HG03097 (cell line): ENCODE data around the gene LENG1.
"Not testable (repeated sequence)": the region's sequence is repeated elsewhere in the genome, so short reads cannot be mapped to it uniquely, and the experiment has no call there.

Experiments used
- ATAC-seq: cut with Tn5 transposase; IDR thresholded peaks from one replicate; pipeline ENCODE4 v1.9.1; 2021; ENCODE audit not compliant: unreplicated experiment, low FRiP score

LENG1 gene

DNA sequence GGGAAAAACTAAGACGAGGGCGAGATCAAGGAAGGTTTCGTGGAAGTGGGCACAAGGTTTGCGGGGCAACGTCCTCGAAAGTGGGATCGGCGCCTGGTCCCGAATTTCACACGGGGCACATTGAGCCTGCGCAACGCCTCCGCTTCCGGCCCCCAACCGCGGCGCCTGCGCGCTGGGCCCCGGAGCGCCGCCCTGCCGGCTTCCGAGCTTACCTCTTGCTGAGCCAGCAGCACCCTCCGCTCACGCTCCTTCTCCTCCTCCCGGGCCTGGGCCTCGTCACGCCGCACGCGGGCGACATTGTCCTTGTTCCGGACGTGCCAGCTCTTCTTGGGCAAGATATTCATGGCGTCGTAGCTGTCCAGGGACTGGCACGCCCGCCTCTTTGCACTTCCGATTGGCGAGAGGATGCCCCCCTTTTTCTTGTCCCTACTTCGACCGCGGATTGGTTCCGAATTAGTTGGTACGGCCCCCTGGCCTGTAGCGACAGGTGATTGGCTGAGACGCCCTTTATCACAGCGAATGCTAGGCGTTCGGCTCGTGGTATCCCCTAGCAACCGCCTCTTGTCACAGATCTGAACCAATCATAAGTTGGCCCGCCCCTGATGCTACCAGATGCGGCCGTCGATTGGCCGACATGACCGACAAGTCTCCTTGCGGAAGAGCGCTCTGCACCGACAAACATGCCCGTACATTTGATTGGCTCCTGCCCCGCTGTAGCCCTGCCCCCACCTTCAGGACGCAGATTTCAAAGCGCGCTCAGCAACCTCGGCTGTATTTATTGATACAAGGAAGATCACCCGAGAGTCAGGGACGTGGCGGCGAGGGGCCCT lies at the start of gene LENG1:
Gene LENG1, minus strand, starts transcription at position 370 of the 830 bp plus-strand sequence. Its CDS starts 26 bp downstream, at position 344.
- ATAC-seq, result peak; percentile 85

DNA sequence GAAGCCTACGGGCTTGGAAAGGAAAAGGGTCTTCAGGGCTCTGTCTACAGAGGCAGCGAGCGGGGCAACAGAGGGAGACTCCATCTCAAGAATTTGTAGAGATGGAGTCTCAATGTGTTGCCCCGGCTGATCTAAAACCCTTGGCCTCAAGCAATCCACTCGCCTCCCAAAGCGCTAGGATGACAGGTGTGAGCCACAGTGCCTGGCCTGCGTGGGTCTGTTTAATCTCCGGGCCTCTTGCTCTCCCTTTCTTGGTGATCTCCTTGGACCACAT lies 49.2 kb upstream of the LENG1 start:
- ATAC-seq, result no peak

- ATAC-seq, result peak; percentile 40
These were observed 48.7 kb upstream of the LENG1 start for GRCh38 chr19:54207983-54208783.

- no peak for ATAC-seq
These were observed 48.1 kb upstream of the LENG1 start for GRCh38 chr19:54207676-54207982.

DNA sequence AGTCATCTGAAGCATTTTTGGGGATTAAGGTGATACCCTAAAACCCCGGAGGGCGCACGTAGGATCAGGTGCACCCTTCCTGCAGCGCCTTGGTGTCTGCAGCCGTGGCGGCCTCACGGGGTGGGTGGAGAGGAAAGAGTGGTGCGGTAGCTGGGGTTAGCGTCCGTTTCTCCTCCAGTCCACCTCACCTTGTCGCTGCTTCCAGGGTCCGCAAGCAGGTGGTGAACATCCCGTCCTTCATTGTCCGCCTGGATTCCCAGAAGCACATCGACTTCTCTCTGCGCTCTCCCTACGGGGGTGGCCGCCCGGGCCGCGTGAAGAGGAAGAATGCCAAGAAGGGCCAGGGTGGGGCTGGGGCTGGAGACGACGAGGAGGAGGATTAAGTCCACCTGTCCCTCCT lies 47.7 kb upstream of the LENG1 start:
- not testable (repeated sequence) for ATAC-seq

- no peak for ATAC-seq
These were observed 47.3 kb upstream of the LENG1 start for GRCh38 chr19:54206831-54207177.

DNA sequence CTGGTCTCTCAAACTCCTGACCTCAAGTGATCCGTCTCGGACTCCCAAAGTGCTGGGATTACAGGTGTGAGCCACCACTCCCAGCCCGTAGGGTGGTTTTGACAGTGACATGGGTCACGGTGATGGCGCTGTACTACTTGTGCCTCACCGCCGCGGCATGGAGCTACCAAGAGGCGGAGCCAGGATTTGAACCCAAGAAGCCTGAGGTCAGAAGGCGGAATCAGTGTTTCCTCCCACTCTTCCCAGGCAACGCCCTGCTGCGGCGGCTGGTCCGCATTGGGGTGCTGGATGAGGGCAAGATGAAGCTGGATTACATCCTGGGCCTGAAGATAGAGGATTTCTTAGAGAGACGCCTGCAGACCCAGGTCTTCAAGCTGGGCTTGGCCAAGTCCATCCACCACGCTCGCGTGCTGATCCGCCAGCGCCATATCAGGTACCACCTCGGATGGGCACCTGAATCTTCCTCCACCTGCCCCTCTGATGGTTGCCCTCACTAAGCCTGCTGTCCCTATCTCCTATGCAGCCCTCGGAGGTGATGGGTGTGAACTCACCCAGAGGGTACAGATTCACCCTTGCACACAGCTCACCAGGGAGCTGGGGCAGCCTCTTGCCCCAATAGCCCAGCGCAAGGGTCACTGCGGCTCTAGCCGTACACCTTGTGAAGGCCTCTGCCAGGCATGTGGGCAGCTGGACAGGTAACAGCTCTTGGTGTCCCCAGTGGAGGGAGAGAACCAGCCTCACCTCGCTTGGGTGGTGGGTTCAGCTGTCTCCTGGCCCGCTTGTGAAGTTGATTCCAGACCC lies 46.7 kb upstream of the LENG1 start:
- no peak for ATAC-seq

DNA sequence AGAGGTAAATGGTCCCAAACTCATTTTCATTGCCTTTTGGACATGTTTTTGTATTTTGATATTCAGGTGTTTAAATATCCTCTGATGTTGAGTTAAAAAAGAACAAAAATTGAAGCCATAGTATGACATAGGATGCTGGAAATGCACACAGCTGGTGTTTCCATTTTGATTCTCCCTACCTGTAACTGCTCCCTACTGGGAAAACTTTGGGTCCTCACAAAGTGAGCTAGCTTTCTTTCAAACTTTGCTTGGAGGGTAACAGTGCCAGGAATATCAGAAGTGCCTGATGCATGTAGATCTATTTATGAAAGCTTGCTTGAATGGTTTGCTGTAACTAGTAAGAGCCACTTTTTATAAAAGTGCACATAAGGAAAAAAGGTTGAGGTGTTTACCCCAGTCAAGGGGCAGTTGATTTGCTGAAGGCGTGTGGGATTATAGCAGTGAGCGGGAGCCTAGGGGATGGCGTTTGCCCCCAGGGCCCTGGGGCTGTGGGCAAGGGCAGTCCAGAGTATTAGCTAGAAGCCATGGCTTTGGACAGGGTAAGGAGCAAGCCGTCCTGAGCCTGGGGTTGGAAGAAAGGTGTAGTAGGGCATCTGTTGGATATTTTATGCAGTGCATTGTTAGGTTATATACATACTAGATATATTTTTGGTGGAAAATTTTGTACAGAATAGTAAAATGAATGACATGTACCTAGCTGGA lies 45.4 kb upstream of the LENG1 start:
- ATAC-seq, result no peak

- ATAC-seq, result no peak
These were observed 43.7 kb upstream of the LENG1 start for GRCh38 chr19:54203151-54203611.

GRCh38 chr19:54201980-54202379 lies 42.5 kb upstream of the LENG1 start:
- no peak for ATAC-seq

- no peak for ATAC-seq
These were observed 41.7 kb upstream of the LENG1 start for GRCh38 chr19:54201172-54201701.

DNA sequence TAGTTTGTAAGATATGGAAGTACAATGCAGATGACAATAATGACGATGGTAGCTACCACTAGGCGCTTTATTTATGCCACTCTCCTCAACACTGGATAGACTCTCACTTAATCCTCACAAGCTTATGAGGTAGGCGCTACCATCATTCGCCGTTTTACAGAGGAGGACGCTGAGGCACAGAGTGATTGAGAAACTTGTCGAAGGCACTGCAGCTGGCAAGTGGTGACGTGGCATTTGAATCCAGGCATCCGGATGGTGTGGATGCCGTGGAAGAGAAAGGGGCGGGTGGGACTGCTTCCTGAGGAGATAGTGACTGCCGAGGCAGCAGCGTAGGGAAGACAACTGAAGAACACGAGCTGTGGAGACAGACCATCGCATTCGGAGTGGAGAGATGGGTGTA lies 39.9 kb upstream of the LENG1 start:
- no peak for ATAC-seq

GRCh38 chr19:54197121-54197520 lies 37.6 kb upstream of the LENG1 start:
- ATAC-seq, result no peak

DNA sequence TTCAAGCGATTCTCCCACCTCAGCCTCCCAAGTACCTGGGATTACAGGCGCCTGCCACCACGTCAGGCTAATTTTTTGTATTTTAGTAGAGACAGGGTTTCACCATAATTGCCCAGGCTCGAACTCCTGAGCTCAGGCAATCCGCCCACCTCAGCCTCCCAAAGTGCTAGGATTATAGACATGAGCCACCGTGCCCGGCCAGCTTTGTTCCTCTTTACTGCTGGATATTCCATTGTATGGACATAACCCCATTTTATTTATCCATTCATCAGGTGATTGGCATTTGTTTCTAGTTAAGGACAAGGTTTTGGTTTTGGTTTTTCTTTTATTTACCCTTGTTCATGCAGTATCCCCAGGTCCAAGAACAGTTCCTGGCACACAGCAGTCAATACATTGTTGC lies 37.0 kb upstream of the LENG1 start:
- no peak for ATAC-seq

- ATAC-seq, result not testable (repeated sequence)
These were observed 34.9 kb upstream of the LENG1 start for GRCh38 chr19:54194463-54194862.

GRCh38 chr19:54193011-54193410 lies 33.5 kb upstream of the LENG1 start:
- ATAC-seq, result no peak

DNA sequence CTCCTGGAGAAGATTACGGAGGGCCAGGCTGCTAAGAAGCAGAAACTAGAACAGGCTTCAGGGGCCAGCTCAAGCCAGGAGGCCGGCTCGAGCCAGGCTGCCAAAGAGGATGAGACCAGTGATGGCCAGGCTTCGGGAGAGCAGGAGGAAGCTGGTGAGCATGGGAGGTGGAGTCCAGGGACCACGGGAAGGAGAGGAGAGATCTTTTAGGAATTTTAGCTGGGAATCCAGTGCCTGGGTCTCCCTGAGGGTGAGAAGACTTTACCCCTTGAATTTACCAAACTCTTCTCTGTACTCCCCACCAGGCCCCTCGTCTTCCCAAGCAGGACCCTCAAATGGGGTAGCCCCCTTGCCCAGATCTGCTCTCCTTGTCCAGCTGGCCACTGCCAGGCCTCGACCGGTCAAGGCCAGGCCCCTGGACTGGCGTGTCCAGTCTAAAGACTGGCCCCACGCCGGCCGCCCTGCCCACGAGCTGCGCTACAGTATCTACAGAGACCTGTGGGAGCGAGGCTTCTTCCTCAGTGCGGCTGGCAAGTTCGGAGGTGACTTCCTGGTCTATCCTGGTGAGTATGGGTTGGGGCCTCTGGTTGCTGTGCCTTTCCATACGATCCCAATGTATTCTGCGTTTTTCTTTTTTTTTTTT lies 32.4 kb upstream of the LENG1 start:
- ATAC-seq, result no peak

DNA sequence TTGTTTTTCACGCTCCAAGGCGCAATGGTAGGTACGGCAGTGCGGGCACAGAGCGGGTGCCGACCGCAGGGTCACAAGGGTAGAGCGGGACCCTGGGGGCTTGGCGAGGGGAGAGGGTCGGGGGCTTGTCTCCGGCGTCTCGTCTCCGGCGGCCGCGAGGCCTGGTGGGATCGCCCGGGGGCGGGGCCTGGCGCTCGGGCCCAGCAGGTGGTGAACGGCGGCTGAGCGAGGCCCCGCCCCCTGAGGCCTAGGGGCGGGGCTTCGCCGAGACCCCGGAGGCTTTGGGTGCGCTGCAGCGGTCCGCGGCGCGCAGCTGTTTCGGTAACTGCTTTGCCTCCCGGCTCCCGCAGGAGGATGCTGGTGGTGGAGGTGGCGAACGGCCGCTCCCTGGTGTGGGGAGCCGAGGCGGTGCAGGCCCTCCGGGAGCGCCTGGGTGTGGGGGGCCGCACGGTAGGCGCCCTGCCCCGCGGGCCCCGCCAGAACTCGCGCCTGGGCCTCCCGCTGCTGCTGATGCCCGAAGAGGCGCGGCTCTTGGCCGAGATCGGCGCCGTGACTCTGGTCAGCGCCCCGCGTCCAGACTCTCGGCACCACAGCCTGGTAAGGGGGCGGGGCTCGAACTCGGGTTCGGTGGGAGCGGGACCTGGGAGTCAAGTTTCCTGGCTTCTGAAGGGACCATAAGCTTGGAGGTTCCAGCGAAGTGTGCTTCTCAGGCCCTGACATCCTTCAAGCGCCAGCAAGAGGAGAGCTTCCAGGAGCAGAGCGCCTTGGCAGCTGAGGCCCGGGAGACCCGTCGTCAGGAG lies 31.7 kb upstream of the LENG1 start, which contains the start of gene TSEN34:
Gene TSEN34, plus strand, starts transcription at position 298 of the 800 bp plus-strand sequence. Its CDS starts 57 bp downstream, at position 355.
- peak; percentile 20 for ATAC-seq

DNA sequence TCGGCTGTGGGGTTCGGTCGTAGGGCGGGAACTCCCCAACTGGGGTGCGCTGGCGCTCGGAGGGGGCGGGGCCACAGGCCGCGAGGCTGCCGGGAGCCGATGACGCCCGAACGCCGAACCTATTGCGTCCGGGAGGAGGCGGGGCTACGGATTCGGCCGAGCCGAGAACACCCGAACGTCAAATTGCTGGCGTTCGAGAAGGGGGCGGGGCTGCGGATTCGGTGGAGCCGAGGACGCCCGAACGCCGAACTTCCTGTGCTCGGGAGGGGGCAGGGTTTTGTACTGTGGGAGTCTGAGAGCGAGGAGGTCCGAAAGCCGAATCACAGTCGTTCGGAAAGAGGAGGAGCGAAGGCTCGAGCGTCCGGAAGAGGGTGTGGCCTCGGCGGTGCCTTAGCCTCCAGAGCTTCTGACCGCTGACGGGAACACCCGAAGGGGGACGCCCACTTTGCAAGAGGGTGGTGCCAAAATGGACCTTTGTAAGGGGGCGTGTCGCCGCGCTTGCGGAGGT lies 31.0 kb upstream of the LENG1 start:
- ATAC-seq, result peak; percentile 48
